Glomerular visceral epithelial cell (primary cell): Measurements from ENCODE around the gene NNMT.
A peak's percentile ranks its signal among the peaks of the same experiment; 100 is the strongest.

ENCODE experiments used
- DNase-seq: peaks from one replicate; pipeline ENCODE4 v3.0.0-alpha.2; 2016; ENCODE audit errors: extremely low spot score

NNMT gene

GRCh38 chr11:114263513-114264170 is 32.6 kb upstream of the NNMT start:
- no peak for DNase-seq

GRCh38 chr11:114264381-114264780 is 31.8 kb upstream of the NNMT start:
- no peak for DNase-seq

DNA sequence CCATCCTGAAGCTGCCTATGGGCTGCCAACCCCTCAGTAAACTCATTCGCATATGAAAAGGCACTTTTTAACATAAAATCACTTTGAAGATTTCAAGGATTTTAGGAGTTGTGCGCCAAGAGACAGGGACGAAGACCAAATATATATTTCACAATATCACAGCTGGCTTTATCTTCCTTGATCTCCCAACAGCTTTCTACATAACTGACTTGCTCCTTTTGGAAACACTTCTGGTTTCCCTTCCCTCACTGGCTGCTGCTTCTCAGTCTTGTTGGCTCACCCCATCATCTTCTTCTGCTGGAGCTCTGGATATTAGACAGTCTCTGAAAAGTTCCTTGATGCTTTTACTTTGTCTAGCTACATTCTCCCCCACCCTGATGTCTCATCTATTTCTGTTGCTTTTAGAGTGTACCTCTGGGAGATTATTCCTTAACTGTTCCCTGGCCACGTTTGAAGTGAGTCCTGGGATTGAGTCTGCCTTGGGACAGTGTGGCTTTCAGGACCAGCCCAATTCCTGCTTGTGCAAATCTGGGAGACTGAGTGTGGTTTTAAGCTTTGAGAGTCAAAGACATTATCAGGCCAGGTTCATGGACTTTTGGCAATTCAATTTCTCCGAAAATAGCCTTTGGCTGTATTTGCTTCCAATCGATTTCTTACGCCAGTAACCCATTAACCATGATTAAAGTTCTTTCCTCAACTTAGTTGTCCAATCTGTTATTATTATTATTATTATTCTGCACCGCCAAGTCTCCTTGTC is 30.9 kb upstream of the NNMT start:
- no peak for DNase-seq

GRCh38 chr11:114269498-114269897 is 26.7 kb upstream of the NNMT start:
- no peak for DNase-seq

GRCh38 chr11:114270531-114271270 is 25.5 kb upstream of the NNMT start:
- no peak for DNase-seq

DNA sequence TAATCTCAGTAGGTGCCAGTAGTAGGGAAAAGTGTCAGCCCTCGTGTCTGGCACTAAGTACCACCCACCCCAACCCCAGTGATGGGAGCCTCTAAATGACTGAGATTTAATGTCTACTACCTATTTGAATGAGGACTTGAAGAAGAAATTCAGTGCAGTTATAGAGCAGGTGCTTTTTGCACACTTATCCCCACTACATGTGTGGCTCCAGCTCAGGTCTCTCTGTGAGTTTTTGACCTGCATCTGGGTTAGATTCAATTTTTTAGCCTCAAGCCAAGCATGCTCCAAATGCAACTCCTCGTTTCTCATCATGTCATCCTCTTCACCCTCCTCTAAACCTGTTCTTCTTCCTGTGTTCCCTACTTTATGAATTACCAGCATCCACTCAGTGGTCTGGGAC is 24.9 kb upstream of the NNMT start:
- no peak for DNase-seq

GRCh38 chr11:114272311-114272710 is 23.9 kb upstream of the NNMT start:
- no peak for DNase-seq

- DNase-seq: no peak
Observed at GRCh38 chr11:114273071-114273470, 23.1 kb upstream of the NNMT start.

GRCh38 chr11:114273890-114274635 is 22.1 kb upstream of the NNMT start:
- DNase-seq: no peak

DNA sequence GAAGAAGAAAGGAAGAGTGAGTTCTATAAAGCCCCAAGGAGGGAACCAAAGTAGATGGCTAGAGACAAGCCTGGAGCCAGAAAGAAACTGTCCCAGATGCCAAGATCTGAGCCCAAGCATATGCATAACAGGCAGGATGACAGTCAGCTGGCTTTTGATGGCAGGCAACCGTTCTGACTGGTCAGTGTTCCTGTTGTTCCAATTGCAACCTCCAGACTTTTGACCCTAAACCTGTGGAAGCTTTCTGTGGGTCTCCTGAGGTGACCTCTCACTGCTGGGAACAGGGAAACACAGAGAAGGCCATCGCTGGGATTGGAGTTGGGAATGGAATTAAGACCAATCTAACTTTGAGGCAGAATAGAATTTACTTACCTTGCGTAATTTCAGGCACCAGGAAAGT is 21.6 kb upstream of the NNMT start:
- DNase-seq: no peak

GRCh38 chr11:114275280-114275679 is 20.9 kb upstream of the NNMT start:
- no peak for DNase-seq

DNA sequence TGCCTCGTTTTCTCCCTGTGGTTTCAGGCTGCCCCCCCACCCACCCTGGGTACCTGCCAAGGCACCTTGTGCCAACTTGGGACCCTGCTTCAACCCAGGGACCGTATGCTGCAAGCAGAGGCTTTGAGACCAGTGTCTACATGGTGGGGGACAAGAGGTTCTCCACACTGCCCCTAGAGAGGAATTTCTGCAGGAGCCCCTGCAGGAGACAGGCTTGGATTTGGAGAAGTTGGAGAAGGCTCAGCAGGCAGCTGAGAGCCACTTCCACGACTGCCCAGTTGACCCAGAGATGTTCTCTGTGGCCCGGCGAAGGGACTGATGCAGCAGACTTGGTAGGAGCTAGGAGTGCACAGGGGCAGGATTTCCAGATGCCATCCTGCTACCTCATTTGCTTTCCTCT is 20.1 kb upstream of the NNMT start:
- no peak for DNase-seq

DNA sequence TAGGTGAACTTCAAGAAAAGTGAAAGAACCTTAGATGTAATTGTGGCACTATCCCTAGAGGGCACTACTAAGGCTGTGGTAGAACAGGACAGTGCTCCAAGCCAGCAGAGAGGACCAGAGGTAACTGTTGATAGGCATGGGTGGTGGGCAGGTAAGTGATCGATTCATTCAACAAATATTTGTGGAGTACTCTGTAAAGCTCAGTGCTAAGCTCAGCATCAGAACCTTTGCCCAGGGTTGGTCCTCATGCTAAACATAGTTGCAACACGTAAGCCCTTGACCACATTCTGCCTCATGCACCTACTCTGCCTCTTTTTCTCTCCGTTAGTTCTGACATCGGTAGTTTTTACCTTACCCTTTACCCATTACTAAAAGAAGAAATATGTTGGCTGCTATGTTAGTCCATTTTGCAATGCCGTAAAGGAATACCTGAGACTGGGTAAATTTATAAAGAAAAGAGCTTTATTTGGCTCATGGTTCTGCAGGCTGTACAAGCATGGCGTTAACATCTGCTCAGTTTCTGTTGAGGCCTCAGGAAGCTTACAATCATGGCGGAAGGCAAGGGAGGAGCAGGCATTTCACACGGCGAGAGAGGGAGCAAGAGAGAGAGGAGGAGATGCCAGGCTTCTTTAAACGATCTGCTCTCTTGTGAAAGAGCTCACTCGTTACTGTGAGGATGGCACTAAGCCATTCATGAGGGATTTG is 18.4 kb upstream of the NNMT start:
- DNase-seq: no peak

DNA sequence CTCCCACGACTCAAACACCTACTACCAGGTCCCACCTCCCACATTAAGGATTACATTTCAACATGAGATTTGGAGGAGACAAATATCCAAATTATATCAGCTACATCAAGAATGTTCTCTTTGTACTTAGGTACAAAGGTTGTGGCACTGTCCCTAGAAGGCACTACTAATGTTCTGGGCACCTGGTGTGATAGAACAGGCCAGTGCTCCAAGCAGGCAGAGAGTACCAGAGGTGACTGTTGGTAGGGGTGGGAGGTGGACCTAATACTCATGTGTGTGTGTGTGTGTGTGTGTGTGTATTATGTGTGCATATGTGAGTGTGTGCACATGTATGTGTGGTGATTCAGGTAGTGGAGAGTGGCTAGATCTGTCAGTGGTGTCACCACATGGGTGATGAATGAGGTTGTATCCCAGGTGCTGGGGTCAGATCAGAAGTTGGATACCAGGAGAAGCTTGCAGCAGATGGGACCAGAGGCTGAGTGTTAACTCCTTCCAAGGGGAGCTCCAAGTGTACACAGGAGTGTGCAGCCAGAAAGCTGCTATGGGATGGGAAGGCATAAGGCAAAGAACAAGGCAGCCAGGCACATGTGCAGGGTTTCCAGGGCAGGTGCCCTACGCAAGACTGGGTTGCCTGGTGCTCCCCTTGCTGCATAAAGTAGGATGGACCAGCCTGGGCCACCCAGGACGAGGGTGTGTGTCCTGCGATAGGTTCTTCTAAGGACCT is 17.7 kb upstream of the NNMT start:
- DNase-seq: no peak

- DNase-seq: no peak
Observed at GRCh38 chr11:114279792-114280546, 16.2 kb upstream of the NNMT start.

DNA sequence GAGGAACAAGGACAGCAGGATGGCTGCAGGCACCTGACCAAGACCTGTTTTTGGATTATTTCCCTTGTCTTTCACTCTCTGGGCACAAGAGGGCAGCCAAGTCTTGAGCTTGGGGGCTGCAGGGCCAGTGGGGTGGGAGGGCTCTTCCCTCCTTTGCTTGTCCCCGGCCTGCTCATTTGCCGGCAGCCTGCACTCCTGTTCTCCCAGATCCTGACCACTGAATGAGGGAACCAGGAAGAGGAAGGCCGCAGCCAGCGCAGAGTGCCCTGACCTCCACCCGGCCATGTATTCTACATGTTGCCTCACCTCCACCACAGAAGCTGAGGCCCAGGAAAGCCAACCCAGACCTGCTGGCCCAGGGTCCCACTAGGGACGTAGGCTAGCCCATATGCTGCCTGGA is 15.5 kb upstream of the NNMT start:
- peak; percentile 93 for DNase-seq

DNA sequence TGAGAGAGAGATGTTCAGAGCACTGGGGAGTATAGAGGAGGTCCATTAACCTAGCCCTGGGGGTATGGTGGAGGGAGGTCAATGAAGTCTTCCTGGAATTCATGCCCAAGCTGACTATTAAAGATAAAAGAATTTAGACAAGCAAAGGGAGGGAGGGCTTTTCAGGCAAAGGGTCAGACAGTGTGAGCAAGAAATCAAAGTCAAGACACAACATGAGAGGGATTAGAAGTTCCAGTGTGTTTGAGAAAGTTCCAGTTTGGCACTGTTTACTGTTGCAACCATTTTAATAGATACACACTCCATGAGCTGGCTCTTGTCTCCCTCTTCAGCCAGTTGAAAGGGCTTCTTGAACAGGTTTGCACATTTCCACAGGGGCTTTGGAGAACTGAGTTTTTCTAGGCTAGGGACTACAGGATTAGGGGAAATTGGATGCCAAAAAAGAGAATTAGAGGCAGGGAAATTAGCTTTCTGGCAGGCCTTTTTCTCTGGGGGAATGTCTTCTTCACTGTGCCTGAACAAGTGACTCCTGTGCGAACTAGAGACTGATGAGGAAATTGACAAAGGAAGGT is 14.7 kb upstream of the NNMT start:
- DNase-seq: no peak

GRCh38 chr11:114282488-114282887 is 13.7 kb upstream of the NNMT start:
- DNase-seq: no peak

GRCh38 chr11:114283422-114283821 is 12.8 kb upstream of the NNMT start:
- DNase-seq: no peak

- DNase-seq: no peak
Observed at GRCh38 chr11:114284021-114284420, 12.2 kb upstream of the NNMT start.
